K562 (cell line): ENCODE measurements around the gene ZFAND6. TPM values are rescaled to one million over a fixed set of nuclear protein-coding genes. Genes with fewer than 3 reads are reported as not detected.

Experiments used
- BACH1 ChIP-seq: fragments of 200-800 bp; sonication (Bioruptor generic); IDR thresholded peaks from 2 replicates; pipeline ENCODE4 v1.6.1; 2016; ENCODE audit warnings: missing genetic modification characterization, missing compliant biosample characterization
- BRD9 ChIP-seq: fragments of 450-650 bp; IDR thresholded peaks from 2 replicates; pipeline ENCODE4 v1.6.1; 2018; ENCODE audit warnings: low read depth; ENCODE audit not compliant: partially characterized antibody
- IRF2 ChIP-seq: sonication (generic); formaldehyde crosslinking; IDR thresholded peaks from 2 replicates; pipeline ENCODE4 v1.8.1; 2022; ENCODE audit warnings: mild to moderate bottlenecking, missing genetic modification reagents
- MAFF ChIP-seq: IDR thresholded peaks from 2 replicates; pipeline ENCODE4 v1.6.1; 2012; ENCODE audit warnings: low read length, improper control_type of control experiment
- MAFG ChIP-seq: fragments of 450-650 bp; conservative IDR thresholded peaks from 2 replicates; pipeline ENCODE4 v1.6.1; 2016; ENCODE audit warnings: missing genetic modification characterization, missing compliant biosample characterization
- MAFK ChIP-seq: IDR thresholded peaks from 2 replicates; pipeline ENCODE4 v1.6.1; 2011; ENCODE audit warnings: low read length, improper control_type of control experiment
- RBBP5 ChIP-seq: fragments of 200-600 bp; sonication (generic); IDR thresholded peaks from 2 replicates; pipeline ENCODE4 v1.6.1; 2012; ENCODE audit warnings: borderline replicate concordance, mild to moderate bottlenecking, low read length, control low read depth, inconsistent platforms; ENCODE audit not compliant: insufficient read depth, poor library complexity, severe bottlenecking
- SUPT5H ChIP-seq: fragments of 450-650 bp; IDR thresholded peaks from 2 replicates; pipeline ENCODE4 v1.6.1; 2016
- ZBTB11 ChIP-seq, 3 experiments: fragments of 200-800 bp in 1 of 3; fragments of 250-450 bp in 1 of 3; fragments of 450-650 bp in 1 of 3; sonication (Bioruptor Pico) in 1 of 3; sonication (Bioruptor generic) in 1 of 3; formaldehyde crosslinking in 1 of 3; IDR thresholded peaks; 2 replicates each; pipeline versions ENCODE4 v1.6.1 to v1.8.0; 2016 to 2022; ENCODE audit warnings: mild to moderate bottlenecking in 2 of 3, missing genetic modification characterization in 2 of 3, missing compliant biosample characterization in 1 of 3, moderate library complexity in 1 of 3
- ZNF311 ChIP-seq: fragments of 250-450 bp; sonication (Bioruptor Pico); IDR thresholded peaks from 2 replicates; pipeline ENCODE4 v1.4.0; 2020; ENCODE audit warnings: mild to moderate bottlenecking, moderate library complexity
- ZNF785 ChIP-seq: fragments of 250-450 bp; sonication (Bioruptor Pico); IDR thresholded peaks from 2 replicates; pipeline ENCODE4 v1.4.0; 2020; ENCODE audit warnings: mild to moderate bottlenecking
- ZNF830 ChIP-seq: fragments of 250-450 bp; sonication (Bioruptor Pico); IDR thresholded peaks from 2 replicates; pipeline ENCODE4 v1.5.0; 2021; ENCODE audit warnings: mild to moderate bottlenecking
- polyA plus RNA-seq, 8 experiments: library from polyadenylated mRNA; depleted of rRNA in 4 of 8; stranded (reverse) in 5 of 8; unstranded in 3 of 8; fragments of >200 nt; fragmentation: Nextera tagmentation in 2 of 8; fragmentation: Illumina TruSeq in 1 of 8; extraction: Ambion mirVana in 2 of 8; extraction: Trizol in 1 of 8; gene quantifications; 2 replicates each; pipeline versions ENCODE4 v1.2.1 to v1.2.3, GENCODE V29; 2011 to 2014; ENCODE audit warnings: inconsistent platforms in 1 of 8, missing spikeins in 1 of 8
- total RNA-seq, 7 experiments: library from RNA; depleted of rRNA in 6 of 7; stranded (reverse); fragments of >200 nt in 6 of 7; fragmentation: Illumina TruSeq in 2 of 7; extraction: Trizol in 2 of 7; gene quantifications; 2 replicates each; pipeline versions ENCODE4 v1.2.1 to v1.2.3, GENCODE V29; 2011 to 2021; ENCODE audit warnings: low replicate concordance in 1 of 7
- TF ChIP-seq, protein P1 (sequence below), 2 experiments: fragments of 250-450 bp in 1 of 2; fragments of 450-650 bp in 1 of 2; sonication (Bioruptor Pico) in 1 of 2; IDR thresholded peaks; 2 replicates each; pipeline versions ENCODE4 v1.6.1 to v1.8.0; 2016 to 2021; ENCODE audit warnings: mild to moderate bottlenecking in 2 of 2, moderate library complexity in 2 of 2, missing compliant biosample characterization in 1 of 2, missing genetic modification characterization in 1 of 2
- TF ChIP-seq, protein P2 (sequence below), 2 experiments: fragments of 450-650 bp; IDR thresholded peaks; 2 replicates each; pipeline ENCODE4 v1.6.1; 2016; ENCODE audit warnings: mild to moderate bottlenecking in 2 of 2, borderline replicate concordance in 1 of 2, low read depth in 1 of 2, moderate library complexity in 1 of 2
- TF ChIP-seq, protein P3 (sequence below): sonication (generic); IDR thresholded peaks from 2 replicates; pipeline ENCODE4 v1.6.1; 2016

Gene ZFAND6
- total and polyA plus RNA-seq, 9 of the 15 experiments (the other 6 are each of a cell fraction or from before 2014, with no cell fraction given): 53.9 to 206 (median 88.9) TPM

DNA sequence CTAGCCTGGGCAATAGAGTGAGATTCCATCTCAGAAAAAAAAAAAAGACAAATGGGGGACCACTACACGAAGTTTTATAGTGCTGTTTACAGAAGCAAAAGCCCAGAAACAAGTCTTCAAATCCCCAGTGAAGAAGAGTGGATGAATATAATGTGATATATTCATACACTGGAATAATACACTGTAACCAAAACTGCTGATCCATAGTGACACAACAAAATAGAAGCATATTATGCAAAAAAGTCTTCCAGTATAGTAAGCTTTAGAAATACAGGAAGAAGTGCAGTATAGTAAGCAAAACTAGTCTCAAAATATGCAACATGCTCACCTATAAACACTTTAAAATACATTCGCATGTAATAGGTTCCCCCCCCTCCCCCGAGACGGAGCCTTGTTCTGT is 81.4 kb downstream of the ZFAND6 start (continued):
- TF ChIP-seq, protein P1, sequence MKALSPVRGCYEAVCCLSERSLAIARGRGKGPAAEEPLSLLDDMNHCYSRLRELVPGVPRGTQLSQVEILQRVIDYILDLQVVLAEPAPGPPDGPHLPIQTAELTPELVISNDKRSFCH (CRISPR knock-in tag; IDR thresholded peaks at IDR 0.05): no peak
- TF ChIP-seq, protein P1 (tag; IDR thresholded peaks at IDR 0.05): no peak
- TF ChIP-seq ZNF830 (CRISPR knock-in tag): no peak
- peak; percentile 71 for TF ChIP-seq MAFF
- TF ChIP-seq, protein P2, sequence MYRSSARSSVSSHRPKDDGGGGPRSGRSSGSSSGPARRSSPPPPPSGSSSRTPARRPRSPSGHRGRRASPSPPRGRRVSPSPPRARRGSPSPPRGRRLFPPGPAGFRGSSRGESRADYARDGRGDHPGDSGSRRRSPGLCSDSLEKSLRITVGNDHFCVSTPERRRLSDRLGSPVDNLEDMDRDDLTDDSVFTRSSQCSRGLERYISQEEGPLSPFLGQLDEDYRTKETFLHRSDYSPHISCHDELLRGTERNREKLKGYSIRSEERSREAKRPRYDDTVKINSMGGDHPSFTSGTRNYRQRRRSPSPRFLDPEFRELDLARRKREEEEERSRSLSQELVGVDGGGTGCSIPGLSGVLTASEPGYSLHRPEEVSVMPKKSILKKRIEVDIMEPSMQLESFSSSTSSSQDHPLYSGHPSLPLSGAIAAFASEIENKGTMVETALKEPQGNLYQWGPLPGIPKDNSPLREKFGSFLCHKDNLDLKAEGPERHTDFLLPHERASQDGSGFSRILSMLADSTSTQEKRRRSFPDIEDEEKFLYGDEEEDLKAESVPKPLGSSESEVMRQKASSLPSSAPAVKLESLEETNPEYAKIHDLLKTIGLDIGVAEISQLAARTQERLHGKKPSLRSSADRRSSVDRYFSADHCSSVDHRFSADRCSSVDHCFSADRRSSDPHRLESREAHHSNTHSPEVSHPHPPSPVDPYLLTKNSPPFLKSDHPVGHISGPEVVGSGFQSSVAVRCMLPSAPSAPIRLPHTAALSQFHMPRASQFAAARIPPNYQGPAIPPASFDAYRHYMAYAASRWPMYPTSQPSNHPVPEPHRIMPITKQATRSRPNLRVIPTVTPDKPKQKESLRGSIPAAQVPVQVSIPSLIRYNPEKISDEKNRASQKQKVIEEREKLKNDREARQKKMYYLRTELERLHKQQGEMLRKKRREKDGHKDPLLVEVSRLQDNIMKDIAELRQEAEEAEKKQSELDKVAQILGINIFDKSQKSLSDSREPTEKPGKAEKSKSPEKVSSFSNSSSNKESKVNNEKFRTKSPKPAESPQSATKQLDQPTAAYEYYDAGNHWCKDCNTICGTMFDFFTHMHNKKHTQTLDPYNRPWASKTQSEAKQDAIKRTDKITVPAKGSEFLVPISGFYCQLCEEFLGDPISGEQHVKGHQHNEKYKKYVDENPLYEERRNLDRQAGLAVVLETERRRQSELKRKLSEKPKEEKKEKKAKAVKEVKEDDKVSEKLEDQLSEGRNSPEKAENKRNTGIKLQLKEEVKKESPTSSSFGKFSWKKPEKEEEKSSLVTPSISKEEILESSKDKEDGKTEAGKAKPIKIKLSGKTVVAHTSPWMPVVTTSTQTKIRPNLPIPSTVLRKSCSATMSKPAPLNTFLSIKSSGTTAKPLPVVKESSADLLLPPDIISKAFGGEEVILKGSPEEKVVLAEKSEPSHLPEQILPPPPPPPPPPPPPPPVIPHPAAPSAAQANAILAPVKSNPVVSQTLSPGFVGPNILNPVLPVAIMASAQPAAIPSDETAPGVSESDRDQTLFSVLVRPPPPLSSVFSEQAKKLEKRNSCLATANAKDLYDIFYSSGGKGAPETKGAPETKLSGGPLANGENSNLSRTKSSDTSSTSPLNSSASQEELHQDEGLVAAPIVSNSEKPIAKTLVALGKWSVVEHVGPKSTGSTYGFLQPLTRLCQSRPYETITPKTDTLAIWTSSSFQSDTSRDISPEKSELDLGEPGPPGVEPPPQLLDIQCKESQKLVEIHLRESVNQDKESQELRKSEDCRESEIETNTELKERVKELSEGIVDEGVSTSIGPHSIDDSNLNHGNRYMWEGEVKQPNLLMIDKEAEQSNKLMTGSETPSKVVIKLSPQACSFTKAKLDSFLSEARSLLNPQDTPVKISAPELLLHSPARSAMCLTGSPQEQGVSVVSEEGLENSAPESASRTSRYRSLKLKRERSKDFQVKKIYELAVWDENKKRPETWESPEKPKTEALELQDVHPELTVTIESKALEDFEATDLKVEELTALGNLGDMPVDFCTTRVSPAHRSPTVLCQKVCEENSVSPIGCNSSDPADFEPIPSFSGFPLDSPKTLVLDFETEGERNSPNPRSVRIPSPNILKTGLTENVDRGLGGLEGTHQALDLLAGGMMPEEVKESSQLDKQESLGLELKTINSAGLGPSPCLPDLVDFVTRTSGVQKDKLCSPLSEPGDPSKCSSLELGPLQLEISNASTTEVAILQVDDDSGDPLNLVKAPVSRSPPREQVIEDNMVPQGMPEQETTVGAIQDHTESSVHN (IDR thresholded peaks at IDR 0.05; ENCODE audit: borderline replicate concordance in 1 of 2, low read depth in 1 of 2): no peak
- TF ChIP-seq, protein P3, sequence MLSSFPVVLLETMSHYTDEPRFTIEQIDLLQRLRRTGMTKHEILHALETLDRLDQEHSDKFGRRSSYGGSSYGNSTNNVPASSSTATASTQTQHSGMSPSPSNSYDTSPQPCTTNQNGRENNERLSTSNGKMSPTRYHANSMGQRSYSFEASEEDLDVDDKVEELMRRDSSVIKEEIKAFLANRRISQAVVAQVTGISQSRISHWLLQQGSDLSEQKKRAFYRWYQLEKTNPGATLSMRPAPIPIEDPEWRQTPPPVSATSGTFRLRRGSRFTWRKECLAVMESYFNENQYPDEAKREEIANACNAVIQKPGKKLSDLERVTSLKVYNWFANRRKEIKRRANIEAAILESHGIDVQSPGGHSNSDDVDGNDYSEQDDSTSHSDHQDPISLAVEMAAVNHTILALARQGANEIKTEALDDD: no peak
- TF ChIP-seq RBBP5: no peak
- TF ChIP-seq SUPT5H: 0 out of 2 replicates have a peak, but pooled peaks have one; percentile 9
- no peak for TF ChIP-seq ZBTB11 (CRISPR knock-in tag; IDR thresholded peaks at IDR 0.05)
- TF ChIP-seq MAFK: peak; percentile 66; the same call in 1 of the 2 replicates
- TF ChIP-seq ZNF785 (CRISPR knock-in tag): no peak
- TF ChIP-seq ZNF311: no peak
- no peak for TF ChIP-seq BRD9
- TF ChIP-seq BACH1 (tag): no peak
- no peak for TF ChIP-seq IRF2 (CRISPR knock-in tag)
- peak; percentile 71 for TF ChIP-seq MAFG (tag)
